Osteocyte (in vitro differentiated cells): Measurements from ENCODE around the gene CLASP1. TPM values are rescaled to one million over a fixed set of nuclear protein-coding genes. Genes with fewer than 3 reads are reported as not detected.
"Not testable (repeated sequence)": the region's sequence is repeated elsewhere in the genome, so short reads cannot be mapped to it uniquely, and the experiment has no call there.

Experiments
- DNase-seq: peaks from one replicate; pipeline ENCODE4 v3.0.0; 2021; ENCODE audit warnings: mixed read lengths; ENCODE audit not compliant: unreplicated experiment; ENCODE audit errors: extremely low spot score
- H3K27ac Mint-ChIP-seq: one replicate; pipeline ENCODE4 v1.8.0; 2021; ENCODE audit warnings: mild to moderate bottlenecking, mixed read lengths; ENCODE audit not compliant: unreplicated experiment
- H3K27me3 Mint-ChIP-seq: one replicate; pipeline ENCODE4 v1.8.0; 2021; ENCODE audit warnings: mixed read lengths; ENCODE audit not compliant: unreplicated experiment
- H3K36me3 Mint-ChIP-seq: one replicate; pipeline ENCODE4 v1.8.0; 2021; ENCODE audit warnings: mixed read lengths; ENCODE audit not compliant: unreplicated experiment
- H3K4me1 Mint-ChIP-seq: one replicate; pipeline ENCODE4 v1.8.0; 2021; ENCODE audit warnings: mixed read lengths; ENCODE audit not compliant: unreplicated experiment
- H3K4me3 Mint-ChIP-seq: one replicate; pipeline ENCODE4 v1.8.0; 2021; ENCODE audit warnings: mild to moderate bottlenecking, moderate library complexity, mixed read lengths; ENCODE audit not compliant: unreplicated experiment
- H3K9me3 Mint-ChIP-seq: one replicate; pipeline ENCODE4 v1.8.0; 2021; ENCODE audit warnings: mixed read lengths; ENCODE audit not compliant: unreplicated experiment
- CTCF ChIP-seq: fragments of 200-600 bp; sonication (generic); IDR thresholded peaks from 2 replicates; pipeline ENCODE4 v1.5.0; 2021; ENCODE audit warnings: antibody characterized with exemption, mild to moderate bottlenecking, moderate library complexity
- total RNA-seq: library from RNA; stranded (reverse); gene quantifications from 2 replicates; pipeline ENCODE4 v1.2.1, GENCODE V29; 2021

The CLASP1 gene
- total RNA-seq, 1 donor from 2014 or later: 59.9 TPM

DNA sequence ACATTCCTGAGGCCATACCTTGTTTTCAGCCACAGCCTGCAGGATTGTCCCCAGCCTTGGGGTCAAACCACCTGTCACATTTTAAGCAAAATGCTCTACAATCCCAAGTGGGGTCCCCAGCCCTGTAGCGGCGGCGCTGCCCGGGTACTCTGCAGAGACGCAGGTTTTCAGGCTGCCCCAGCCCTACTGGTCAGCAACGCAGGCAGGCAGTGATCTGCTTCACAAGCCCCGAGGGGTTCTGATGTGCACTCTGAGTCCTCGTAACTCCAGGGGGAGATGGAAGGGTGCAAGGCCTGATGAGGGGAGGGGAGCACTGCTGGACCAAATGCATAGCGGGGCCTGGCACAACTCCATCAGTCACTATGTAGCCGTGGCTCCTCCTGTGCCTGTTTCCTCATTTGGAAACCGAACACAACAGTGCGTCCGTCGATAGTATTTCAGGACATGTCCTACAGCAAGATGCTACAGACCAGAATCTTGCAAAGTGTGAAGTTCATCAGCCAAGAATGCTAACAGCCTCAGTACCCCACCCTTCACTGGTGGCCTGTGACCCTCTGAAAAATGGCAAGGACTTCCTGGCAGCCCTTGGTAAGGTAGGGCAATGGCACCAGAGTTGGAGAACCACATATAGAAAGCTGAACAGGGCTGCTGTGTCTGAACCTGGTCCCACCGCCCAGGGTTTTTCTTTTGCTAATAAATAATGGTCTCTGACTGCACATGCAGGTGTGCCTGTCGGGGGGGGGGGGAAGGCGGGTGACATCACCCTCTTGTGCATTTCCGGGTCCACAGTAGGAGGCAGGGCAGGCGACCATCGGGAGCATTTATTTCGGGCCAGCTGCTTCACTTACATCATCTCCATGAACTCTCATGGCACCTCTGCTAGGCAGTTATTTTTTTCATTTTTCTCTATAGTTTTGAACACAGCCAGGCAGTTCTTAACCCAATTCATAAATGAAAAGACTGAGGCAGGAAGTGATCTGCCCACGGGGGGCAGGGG is 313.7 kb downstream of the CLASP1 start:
- no peaks in the 10 kb centered on the region for H3K27me3 Mint-ChIP-seq
- no peaks in the 10 kb centered on the region for H3K4me1 Mint-ChIP-seq
- H3K36me3 Mint-ChIP-seq: peaks cover 4% of the 10 kb centered on the region
- no peaks in the 10 kb centered on the region for H3K9me3 Mint-ChIP-seq
- DNase-seq: no peak
- no peak overlapping the region for H3K27ac Mint-ChIP-seq
- no peak overlapping the region for H3K4me3 Mint-ChIP-seq
- no peak for TF ChIP-seq CTCF

GRCh38 chr2:121334581-121335293 is 314.5 kb downstream of the CLASP1 start:
- Mint-ChIP-seq H3K36me3 (peaks cover 4% of the 10 kb centered on the region), H3K27me3 (peaks cover 4% of the 10 kb centered on the region), H3K9me3 (no peaks in the 10 kb centered on the region), H3K4me1 (no peaks in the 10 kb centered on the region), H3K4me3 (no peak overlapping the region), H3K27ac (no peak overlapping the region)
- TF ChIP-seq CTCF: no peak
- no peak for DNase-seq

- DNase-seq: no peak
- Mint-ChIP-seq H3K4me3 (no peak overlapping the region), H3K36me3 (no peaks in the 10 kb centered on the region), H3K27me3 (peaks cover 9% of the 10 kb centered on the region), H3K9me3 (no peaks in the 10 kb centered on the region), H3K4me1 (no peaks in the 10 kb centered on the region), H3K27ac (no peak overlapping the region)
- no peak for TF ChIP-seq CTCF
Measured at GRCh38 chr2:121333834-121334558, 315.3 kb downstream of the CLASP1 start.

GRCh38 chr2:121333231-121333630 is 316.0 kb downstream of the CLASP1 start:
- no peak for DNase-seq
- H3K27me3 Mint-ChIP-seq: peaks cover 15% of the 10 kb centered on the region
- H3K4me1 Mint-ChIP-seq: no peaks in the 10 kb centered on the region
- H3K4me3 Mint-ChIP-seq: no peak overlapping the region
- no peak overlapping the region for H3K27ac Mint-ChIP-seq
- no peak for TF ChIP-seq CTCF
- no peaks in the 10 kb centered on the region for H3K36me3 Mint-ChIP-seq
- no peaks in the 10 kb centered on the region for H3K9me3 Mint-ChIP-seq

DNA sequence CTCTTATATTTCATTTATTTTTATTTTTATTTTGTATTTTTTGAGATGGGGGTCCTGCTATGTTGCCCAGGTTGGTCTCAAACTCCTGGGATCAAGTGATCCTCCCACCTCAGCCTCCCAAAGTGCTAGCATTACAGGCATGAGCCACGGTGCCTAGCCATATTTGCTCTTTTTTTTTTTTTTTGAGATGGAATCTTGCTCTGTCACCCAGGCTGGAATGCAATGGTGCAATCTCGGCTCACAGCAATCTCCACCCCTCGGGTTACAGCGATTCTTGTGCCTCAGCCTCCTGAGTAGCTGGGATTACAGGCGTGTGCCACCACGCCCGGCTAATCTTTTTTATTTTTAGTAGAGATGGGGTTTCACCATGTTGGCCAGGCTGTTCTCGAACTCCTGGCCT is 317.9 kb downstream of the CLASP1 start:
- not testable (repeated sequence) for H3K9me3 Mint-ChIP-seq, H3K4me3 Mint-ChIP-seq, H3K36me3 Mint-ChIP-seq, H3K27ac Mint-ChIP-seq, H3K4me1 Mint-ChIP-seq
- DNase-seq: peak; percentile 65
- peaks cover 18% of the 10 kb centered on the region for H3K27me3 Mint-ChIP-seq
